H1 (cell line): Measurements from ENCODE around the gene QSER1. TPM values are rescaled to one million over a fixed set of nuclear protein-coding genes. Genes with fewer than 3 reads are reported as not detected.

Source experiments
- CTCF ChIA-PET: fragments of 300-600 bp; sonication (Branson Sonifier 250); formaldehyde crosslinking; loops from one replicate; lab custom pipeline; 2021; ENCODE audit not compliant: partially characterized antibody; lab: Charles Lee
- POLR2A ChIA-PET: fragments of 300-600 bp; sonication (Branson Sonifier 250); formaldehyde crosslinking; loops from one replicate; lab custom pipeline; 2021; ENCODE audit warnings: inconsistent platforms; ENCODE audit not compliant: partially characterized antibody; lab: Charles Lee
- DNase-seq, 2 experiments: peaks; one replicate each; pipeline versions ENCODE4 v3.0.0 to v3.0.0-alpha.2; 2010 to 2022; ENCODE audit warnings: low spot score in 2 of 2, low read depth in 1 of 2, mixed read lengths in 1 of 2
- FAIRE-seq: peaks from 2 replicates; lab custom pipeline; 2011; peaks lifted over from hg19 to GRCh38; lab: Jason Lieb, UNC
- H2AFZ ChIP-seq: 2 replicates; pipeline ENCODE4 v1.8.1; 2012; ENCODE audit warnings: low read length, inconsistent platforms
- H2AK5ac ChIP-seq: 2 replicates; pipeline ENCODE4 v1.6.1; 2013; ENCODE audit warnings: low read depth, low read length
- H2BK120ac ChIP-seq: replicated peaks from 2 replicates; pipeline ENCODE3; 2013; ENCODE audit warnings: low read depth, low read length, inconsistent platforms
- H2BK12ac ChIP-seq: 2 replicates; pipeline ENCODE4 v1.6.1; 2013; ENCODE audit warnings: low read depth, low read length
- H2BK15ac ChIP-seq: 2 replicates; pipeline ENCODE4 v1.6.1; 2013; ENCODE audit warnings: low read length
- H2BK20ac ChIP-seq: 2 replicates; pipeline ENCODE4 v1.6.1; 2013; ENCODE audit warnings: low read length
- H2BK5ac ChIP-seq: 2 replicates; pipeline ENCODE4 v1.6.1; 2013; ENCODE audit warnings: low read depth, low read length
- H3K14ac ChIP-seq: 2 replicates; pipeline ENCODE4 v1.6.1; 2013; ENCODE audit warnings: inconsistent platforms; ENCODE audit not compliant: insufficient read length
- H3K18ac ChIP-seq: 2 replicates; pipeline ENCODE4 v1.6.1; 2013; ENCODE audit warnings: low read length; ENCODE audit errors: extremely low read depth
- H3K23ac ChIP-seq: 2 replicates; pipeline ENCODE4 v1.6.1; 2013; ENCODE audit warnings: inconsistent platforms; ENCODE audit not compliant: insufficient read length
- H3K23me2 ChIP-seq: 2 replicates; pipeline ENCODE4 v1.6.1; 2013; ENCODE audit warnings: low read depth, low read length
- H3K27ac ChIP-seq: 2 replicates; pipeline ENCODE4 v1.6.1; 2011; ENCODE audit warnings: low read depth, low read length, inconsistent platforms
- H3K27me3 ChIP-seq, 4 experiments: replicated peaks in 1 of 4; 1 replicate in 1 of 4; 2 replicates in 3 of 4; pipeline versions ENCODE4 v1.6.1 to v1.8.1; 2011 to 2013; ENCODE audit warnings: low read length in 3 of 4, mild to moderate bottlenecking in 3 of 4, inconsistent platforms in 2 of 4, mixed read lengths in 2 of 4, moderate library complexity in 1 of 4; ENCODE audit not compliant: control insufficient read depth in 3 of 4, insufficient read depth in 3 of 4; ENCODE audit errors: extremely low read depth in 1 of 4
- H3K36me3 ChIP-seq, 4 experiments: 2 replicates each; pipeline versions ENCODE4 v1.6.1 to v1.8.1; 2011 to 2013; ENCODE audit warnings: mild to moderate bottlenecking in 4 of 4, low read length in 3 of 4, moderate library complexity in 2 of 4, control low read depth in 1 of 4, inconsistent platforms in 1 of 4; ENCODE audit not compliant: insufficient read depth in 4 of 4, control insufficient read depth in 2 of 4
- H3K4ac ChIP-seq: replicated peaks from 2 replicates; pipeline ENCODE3; 2013; ENCODE audit warnings: low read length, low read depth, mixed read lengths, inconsistent platforms; ENCODE audit not compliant: insufficient read length
- H3K4me1 ChIP-seq, 4 experiments: replicated peaks in 1 of 4; 1 replicate in 1 of 4; 2 replicates in 3 of 4; pipeline versions ENCODE4 v1.6.1 to v1.8.1; 2011 to 2013; ENCODE audit warnings: low read length in 3 of 4, inconsistent platforms in 2 of 4, mixed read lengths in 1 of 4; ENCODE audit not compliant: insufficient read depth in 4 of 4, control insufficient read depth in 3 of 4
- H3K4me2 ChIP-seq, 2 experiments: 2 replicates each; pipeline versions ENCODE4 v1.6.1 to v1.8.1; 2011 to 2013; ENCODE audit warnings: low read depth in 2 of 2, low read length in 2 of 2, control low read depth in 1 of 2, inconsistent platforms in 1 of 2, mild to moderate bottlenecking in 1 of 2; ENCODE audit not compliant: insufficient read depth in 1 of 2
- H3K4me3 ChIP-seq, 4 experiments: fragments of 200-600, 300-600 bp in 1 of 4; sonication (generic), shearing (Covaris generic), sonication (Bioruptor Twin) in 1 of 4; 2 replicates each; pipeline versions ENCODE4 v1.5.1 to v1.8.1; 2011 to 2016; ENCODE audit warnings: low read length in 4 of 4, low read depth in 3 of 4, control low read depth in 2 of 4, inconsistent platforms in 2 of 4, mild to moderate bottlenecking in 2 of 4, mixed read lengths in 1 of 4, moderate library complexity in 1 of 4; ENCODE audit not compliant: insufficient read depth in 2 of 4; ENCODE audit errors: extremely low read depth in 1 of 4
- H3K56ac ChIP-seq: replicated peaks from 2 replicates; pipeline ENCODE3; 2013; ENCODE audit warnings: low read depth, mild to moderate bottlenecking, mixed read lengths, low read length, inconsistent platforms; ENCODE audit not compliant: insufficient read length
- H3K79me1 ChIP-seq: 2 replicates; pipeline ENCODE4 v1.6.1; 2013; ENCODE audit warnings: low read depth, low read length, control low read depth
- H3K79me2 ChIP-seq, 2 experiments: 2 replicates each; pipeline versions ENCODE4 v1.6.1 to v1.8.1; 2012 to 2013; ENCODE audit warnings: low read length in 2 of 2, mild to moderate bottlenecking in 2 of 2, inconsistent platforms in 1 of 2; ENCODE audit not compliant: insufficient read depth in 2 of 2, control insufficient read depth in 1 of 2
- H3K9ac ChIP-seq, 4 experiments: replicated peaks in 1 of 4; 1 replicate in 1 of 4; 2 replicates in 3 of 4; pipeline versions ENCODE4 v1.6.1 to v1.8.1; 2011 to 2013; ENCODE audit warnings: low read depth in 3 of 4, low read length in 3 of 4, control low read depth in 2 of 4, mild to moderate bottlenecking in 2 of 4, moderate library complexity in 2 of 4, inconsistent platforms in 1 of 4; ENCODE audit errors: extremely low read depth in 1 of 4
- H3K9me3 ChIP-seq, 2 experiments: 2 replicates each; pipeline versions ENCODE4 v1.6.1 to v1.8.1; 2012 to 2013; ENCODE audit warnings: mild to moderate bottlenecking in 2 of 2, moderate library complexity in 2 of 2, control low read depth in 1 of 2, inconsistent platforms in 1 of 2, low read depth in 1 of 2, low read length in 1 of 2, mixed read lengths in 1 of 2; ENCODE audit not compliant: insufficient read depth in 2 of 2
- H4K20me1 ChIP-seq, 2 experiments: replicated peaks in 1 of 2; 2 replicates each; pipeline versions ENCODE3 to v1.8.1; 2011 to 2013; ENCODE audit warnings: inconsistent platforms in 2 of 2, low read length in 2 of 2, mild to moderate bottlenecking in 1 of 2; ENCODE audit not compliant: insufficient read depth in 2 of 2, control insufficient read depth in 1 of 2
- H4K5ac ChIP-seq: 2 replicates; pipeline ENCODE4 v1.6.1; 2013; ENCODE audit warnings: low read length, low read depth, mixed read lengths, inconsistent platforms; ENCODE audit not compliant: insufficient read length
- H4K8ac ChIP-seq: 2 replicates; pipeline ENCODE4 v1.8.0; 2013; ENCODE audit warnings: mild to moderate bottlenecking, moderate library complexity, low read length, inconsistent platforms; ENCODE audit not compliant: insufficient read depth; ENCODE audit errors: extremely low read depth
- H4K91ac ChIP-seq: replicated peaks from 2 replicates; pipeline ENCODE3; 2013; ENCODE audit warnings: low read length, mixed read lengths, inconsistent platforms; ENCODE audit not compliant: insufficient read length
- ATF2 ChIP-seq: IDR thresholded peaks from 2 replicates; pipeline ENCODE4 v1.6.1; 2012; ENCODE audit warnings: low read length, inconsistent platforms
- ATF3 ChIP-seq: IDR thresholded peaks from 2 replicates; pipeline ENCODE4 v1.6.1; 2011; ENCODE audit warnings: low read depth, mild to moderate bottlenecking, low read length; ENCODE audit not compliant: insufficient read depth
- E2F6 ChIP-seq: IDR thresholded peaks from 2 replicates; pipeline ENCODE4 v1.6.1; 2012; ENCODE audit warnings: inconsistent platforms
- EP300 ChIP-seq, 2 experiments: IDR thresholded peaks; 1 replicate in 1 of 2; 2 replicates in 1 of 2; pipeline ENCODE4 v1.6.1; 2011 to 2012; ENCODE audit warnings: low read depth in 2 of 2, low read length in 2 of 2, mild to moderate bottlenecking in 2 of 2, borderline replicate concordance in 1 of 2, inconsistent platforms in 1 of 2, moderate library complexity in 1 of 2
- GABPA ChIP-seq: IDR thresholded peaks from 2 replicates; pipeline ENCODE4 v1.6.1; 2011; ENCODE audit warnings: mild to moderate bottlenecking, low read length, moderate library complexity, borderline replicate concordance; ENCODE audit not compliant: insufficient read depth
- KDM4A ChIP-seq: IDR thresholded peaks from one replicate; pipeline ENCODE4 v1.7.1; 2012; ENCODE audit warnings: low read depth, mild to moderate bottlenecking, moderate library complexity, low read length, inconsistent platforms; ENCODE audit not compliant: severe bottlenecking
- NRF1 ChIP-seq: IDR thresholded peaks from 2 replicates; pipeline ENCODE4 v1.6.1; 2011; ENCODE audit warnings: mild to moderate bottlenecking, low read depth, low read length, improper control_type of control experiment
- POLR2A ChIP-seq, 2 experiments: IDR thresholded peaks; 1 replicate in 1 of 2; 2 replicates in 1 of 2; pipeline ENCODE4 v1.6.1; 2011; ENCODE audit warnings: low read depth in 2 of 2, low read length in 2 of 2, mild to moderate bottlenecking in 2 of 2; ENCODE audit errors: control extremely low read depth in 1 of 2
- RFX5 ChIP-seq: IDR thresholded peaks from 2 replicates; pipeline ENCODE4 v1.6.1; 2011; ENCODE audit warnings: low read depth, low read length, improper control_type of control experiment, borderline replicate concordance
- RNF2 ChIP-seq: fragments of 200-900, 300-1000 bp; sonication (generic); IDR thresholded peaks from 2 replicates; pipeline ENCODE4 v1.7.1; 2016; ENCODE audit warnings: borderline replicate concordance, low read depth, mild to moderate bottlenecking, antibody characterized with exemption, low read length; ENCODE audit not compliant: poor library complexity, severe bottlenecking; ENCODE audit errors: missing control alignments
- RXRA ChIP-seq: IDR thresholded peaks from 2 replicates; pipeline ENCODE4 v1.6.1; 2011; ENCODE audit warnings: low read depth, mild to moderate bottlenecking, low read length, moderate library complexity; ENCODE audit not compliant: insufficient read depth
- polyA plus RNA-seq, 7 experiments: library from polyadenylated mRNA; depleted of rRNA in 3 of 7; stranded (reverse) in 5 of 7; unstranded in 2 of 7; fragments of >200 nt in 5 of 7; fragments of 200-250 nt in 2 of 7; gene quantifications; 1 replicate in 5 of 7; 2 replicates in 1 of 7; 4 replicates in 1 of 7; pipeline versions ENCODE4 v1.2.1 to v1.2.3, GENCODE V29; 2011 to 2013; ENCODE audit warnings: missing spikeins in 2 of 7, mixed read lengths in 2 of 7
- total RNA-seq: library from RNA; stranded (reverse); fragmentation: NEBNext Ultra II Directional; extraction: Animal tissue kit (Norgen Biotek cat#: 25700); gene quantifications from 2 replicates; pipeline ENCODE4 v1.2.1, GENCODE V29; 2021

Gene QSER1
- total and polyA plus RNA-seq, 2 of the 8 experiments (the other 6 are each of a cell fraction or from before 2014, with no cell fraction given) = 29.3 to 117 TPM

- POLR2A ChIA-PET = no interaction called here
- Histone ChIP-seq H3K79me2 (peaks cover 0 to 50% of the 10 kb centered on the region in 2 experiments; a peak in 2 of 4 replicates), H3K9ac (no peak overlapping the region), H3K4me1 (peaks cover 0 to 3% (median 0%) of the 10 kb centered on the region in 4 experiments; a peak in 2 of 7 replicates), H3K23me2 (no peaks in the 10 kb centered on the region), H3K4me2 (peak overlapping the region in 1 of 2 experiments; percentile 38; a peak in 1 of 4 replicates), H4K20me1 (peaks cover 1 to 5% of the 10 kb centered on the region in 2 experiments), H4K8ac (no peak overlapping the region), H3K56ac (no peak overlapping the region), H2BK12ac (no peak overlapping the region), H2BK15ac (no peak overlapping the region), H3K27me3 (no peaks in the 10 kb centered on the region), H3K36me3 (peaks cover 10 to 55% (median 32%) of the 10 kb centered on the region in 4 experiments), H3K27ac (no peak overlapping the region), H3K79me1 (peaks cover 3% of the 10 kb centered on the region; the same call in 1 of the 2 replicates), H3K18ac (no peak overlapping the region), H3K4ac (no peak overlapping the region), H2AK5ac (no peak overlapping the region), H2AFZ (no peak overlapping the region), H3K4me3 (no peak overlapping the region), H3K14ac (no peak overlapping the region), H2BK20ac (no peak overlapping the region), H2BK120ac (no peak overlapping the region), H4K91ac (no peak overlapping the region), H3K9me3 (no peaks in the 10 kb centered on the region), H2BK5ac (no peak overlapping the region), H4K5ac (no peak overlapping the region), H3K23ac (no peak overlapping the region)
- no peak for FAIRE-seq
- no peak for DNase-seq
- CTCF ChIA-PET = interaction anchor here (1.1 to 1.3 kb wide), 2 partner anchors 67 to 113 kb away, joined by 3 to 4 read pairs; no protein-coding TSS in a partner anchor
- no peak for TF ChIP-seq E2F6
- TF ChIP-seq EP300 (IDR thresholded peaks at IDR 0.05; ENCODE audit: borderline replicate concordance in 1 of 2, low read depth in 2 of 2, low read length in 2 of 2) = no peak
- TF ChIP-seq RNF2 = no peak
- no peak for TF ChIP-seq RFX5
- TF ChIP-seq ATF2 = no peak
- no peak for TF ChIP-seq KDM4A
- TF ChIP-seq NRF1 = no peak
- no peak for TF ChIP-seq GABPA
- TF ChIP-seq POLR2A (IDR thresholded peaks at IDR 0.05; ENCODE audit: control extremely low read depth in 1 of 2, low read depth in 2 of 2, low read length in 2 of 2) = no peak
- no peak for TF ChIP-seq ATF3
- no peak for TF ChIP-seq RXRA
Observed at GRCh38 chr11:32953700-32954099, 61.1 kb downstream of the QSER1 start.
